Nephron progenitor cell (in vitro differentiated cells): ENCODE measurements around the gene PBX4.

Source experiments
- DNase-seq: peaks from one replicate; pipeline ENCODE4 v3.0.0; 2021
- H3K27ac Mint-ChIP-seq: 2 replicates; pipeline ENCODE4 v1.8.0; 2021; ENCODE audit warnings: mild to moderate bottlenecking, moderate library complexity, mixed read lengths
- H3K27me3 Mint-ChIP-seq: 2 replicates; pipeline ENCODE4 v1.8.0; 2021; ENCODE audit warnings: mild to moderate bottlenecking, low read depth, mixed read lengths; ENCODE audit not compliant: poor library complexity
- H3K36me3 Mint-ChIP-seq: 2 replicates; pipeline ENCODE4 v1.8.0; 2021; ENCODE audit warnings: low read depth, mixed read lengths
- H3K4me1 Mint-ChIP-seq: 2 replicates; pipeline ENCODE4 v1.8.0; 2021; ENCODE audit warnings: mixed read lengths
- H3K4me3 Mint-ChIP-seq: 2 replicates; pipeline ENCODE4 v1.8.0; 2021; ENCODE audit warnings: mild to moderate bottlenecking, moderate library complexity, mixed read lengths
- H3K9me3 Mint-ChIP-seq: 2 replicates; pipeline ENCODE4 v1.8.0; 2021; ENCODE audit warnings: mild to moderate bottlenecking, moderate library complexity, mixed read lengths
- CTCF ChIP-seq: fragments of 200-600 bp; sonication (generic); IDR thresholded peaks from 2 replicates; pipeline ENCODE4 v1.5.0; 2021; ENCODE audit warnings: antibody characterized with exemption

The PBX4 gene

GRCh38 chr19:19525611-19526380 is 92.7 kb downstream of the PBX4 start:
- Mint-ChIP-seq H3K27ac (peak overlapping the region; percentile 96), H3K36me3 (peaks cover 19% of the 10 kb centered on the region), H3K27me3 (peaks cover 11% of the 10 kb centered on the region), H3K9me3 (peaks cover 3% of the 10 kb centered on the region), H3K4me1 (peaks cover 52% of the 10 kb centered on the region), H3K4me3 (peak overlapping the region; percentile 30)
- peak; percentile 37 for DNase-seq
- TF ChIP-seq CTCF, result no peak

GRCh38 chr19:19524053-19524452 is 94.4 kb downstream of the PBX4 start:
- H3K4me1 Mint-ChIP-seq, result peaks cover 49% of the 10 kb centered on the region
- H3K9me3 Mint-ChIP-seq, result peaks cover 3% of the 10 kb centered on the region
- no peak for TF ChIP-seq CTCF
- peaks cover 28% of the 10 kb centered on the region for H3K36me3 Mint-ChIP-seq
- no peak for DNase-seq
- H3K27me3 Mint-ChIP-seq, result peaks cover 9% of the 10 kb centered on the region
- peak overlapping the region; percentile 83 for H3K27ac Mint-ChIP-seq
- no peak overlapping the region for H3K4me3 Mint-ChIP-seq

- H3K36me3 Mint-ChIP-seq, result peaks cover 30% of the 10 kb centered on the region
- peaks cover 9% of the 10 kb centered on the region for H3K27me3 Mint-ChIP-seq
- peaks cover 50% of the 10 kb centered on the region for H3K4me1 Mint-ChIP-seq
- H3K4me3 Mint-ChIP-seq, result no peak overlapping the region
- no peak overlapping the region for H3K27ac Mint-ChIP-seq
- peaks cover 3% of the 10 kb centered on the region for H3K9me3 Mint-ChIP-seq
- no peak for DNase-seq
- TF ChIP-seq CTCF, result no peak
Observed at GRCh38 chr19:19523177-19523576, 95.3 kb downstream of the PBX4 start.

DNA sequence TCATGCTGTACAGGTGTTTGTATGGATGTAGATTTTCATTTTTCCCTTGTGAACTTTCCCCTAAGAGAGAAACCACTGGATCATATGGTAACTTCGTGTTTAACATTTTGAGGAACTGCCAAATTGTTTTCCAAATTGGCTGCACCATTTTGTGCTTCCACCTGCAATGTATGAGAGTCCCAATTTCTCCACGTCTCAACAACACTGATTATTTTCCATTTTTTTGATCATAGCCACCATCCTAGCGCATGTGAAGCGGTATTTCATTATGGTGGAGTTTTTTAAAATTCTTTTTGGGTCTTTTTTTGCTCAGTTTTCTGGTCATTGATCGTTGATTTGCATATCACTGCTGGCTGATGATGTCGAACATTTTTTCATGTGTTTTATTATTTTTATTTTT is 97.5 kb downstream of the PBX4 start:
- no peaks in the 10 kb centered on the region for H3K27me3 Mint-ChIP-seq
- peaks cover 40% of the 10 kb centered on the region for H3K4me1 Mint-ChIP-seq
- no peak overlapping the region for H3K27ac Mint-ChIP-seq
- DNase-seq, result no peak
- TF ChIP-seq CTCF, result no peak
- no peak overlapping the region for H3K4me3 Mint-ChIP-seq
- peaks cover 30% of the 10 kb centered on the region for H3K36me3 Mint-ChIP-seq
- peaks cover 3% of the 10 kb centered on the region for H3K9me3 Mint-ChIP-seq

- H3K27me3 Mint-ChIP-seq, result no peaks in the 10 kb centered on the region
- peaks cover 33% of the 10 kb centered on the region for H3K36me3 Mint-ChIP-seq
- DNase-seq, result no peak
- no peak for TF ChIP-seq CTCF
- peaks cover 3% of the 10 kb centered on the region for H3K9me3 Mint-ChIP-seq
- peak overlapping the region; percentile 93 for H3K4me3 Mint-ChIP-seq
- peaks cover 21% of the 10 kb centered on the region for H3K4me1 Mint-ChIP-seq
- no peak overlapping the region for H3K27ac Mint-ChIP-seq
Observed at GRCh38 chr19:19517235-19517619, 101.3 kb downstream of the PBX4 start.
